ENCODE measurements around the gene KAT8.

Gene KAT8

DNA sequence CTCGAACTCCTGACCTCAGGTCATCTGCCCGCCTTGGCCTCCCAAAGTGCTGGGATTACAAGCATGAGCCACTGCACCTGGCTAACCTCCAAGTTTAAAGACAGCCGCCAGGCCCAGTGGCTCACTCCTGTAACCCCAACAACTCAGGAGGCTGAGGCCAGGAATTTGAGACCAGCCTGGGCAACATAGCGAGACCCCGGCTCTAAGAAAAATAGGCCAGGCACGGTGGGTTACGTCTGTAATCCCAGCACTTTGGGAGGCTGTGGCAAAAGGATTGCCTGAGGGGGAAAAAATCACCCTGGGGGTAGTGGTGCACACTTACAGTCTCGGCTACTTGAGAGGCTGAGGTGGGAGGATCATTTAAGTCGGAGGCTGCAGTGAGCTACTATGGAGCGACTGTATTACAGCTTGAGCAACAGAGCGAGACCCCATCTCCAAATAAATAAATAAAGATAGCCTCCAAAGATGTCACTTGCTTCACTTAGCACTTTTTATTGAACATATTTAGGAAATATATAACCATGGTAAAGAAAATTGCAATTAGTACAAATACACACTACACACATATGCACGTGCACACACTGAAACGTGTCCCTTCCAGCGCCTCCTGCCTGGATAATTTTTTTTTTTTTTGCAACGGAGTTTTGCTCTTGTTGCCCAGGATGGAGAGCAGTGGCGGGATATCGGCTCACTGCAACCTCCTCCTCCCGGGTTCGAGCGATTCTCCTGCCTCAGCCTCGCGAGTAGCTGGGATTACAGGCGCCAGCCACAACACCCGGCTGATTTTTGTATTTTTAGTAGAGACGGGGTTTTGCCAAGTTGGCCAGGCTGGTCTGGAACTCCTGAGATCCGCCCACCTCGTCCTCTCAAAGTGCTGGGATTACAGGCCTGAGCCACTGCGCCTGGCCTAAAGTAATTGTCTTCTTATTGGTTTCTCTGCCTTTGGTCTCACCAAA is 10.7 kb upstream of the KAT8 start:
- H3K27me3 ChIP-seq (ENCODE audit: control insufficient read depth in 5 of 5, insufficient read depth in 4 of 5, low read length in 5 of 5) = no peaks in the 10 kb centered on the region
- no peak overlapping the region for H3K9ac ChIP-seq (ENCODE audit: low read length in 5 of 5)
- no peak overlapping the region for H3K4me3 ChIP-seq (ENCODE audit: low read depth in 1 of 5, low read length in 5 of 5)
- peaks cover 0 to 26% (median 26%) of the 10 kb centered on the region in 5 donors for H3K36me3 ChIP-seq (ENCODE audit: control insufficient read depth in 5 of 5, insufficient read depth in 5 of 5, low read length in 5 of 5)
- H3K4me1 ChIP-seq (ENCODE audit: control insufficient read depth in 5 of 5, insufficient read depth in 5 of 5, low read length in 5 of 5) = peaks cover 2 to 28% (median 21%) of the 10 kb centered on the region in 5 donors
- H3K27ac ChIP-seq (ENCODE audit: low read depth, low read length) = no peak overlapping the region
- no peaks in the 10 kb centered on the region for H3K9me3 ChIP-seq (ENCODE audit: control insufficient read depth in 5 of 5, low read length in 5 of 5)

DNA sequence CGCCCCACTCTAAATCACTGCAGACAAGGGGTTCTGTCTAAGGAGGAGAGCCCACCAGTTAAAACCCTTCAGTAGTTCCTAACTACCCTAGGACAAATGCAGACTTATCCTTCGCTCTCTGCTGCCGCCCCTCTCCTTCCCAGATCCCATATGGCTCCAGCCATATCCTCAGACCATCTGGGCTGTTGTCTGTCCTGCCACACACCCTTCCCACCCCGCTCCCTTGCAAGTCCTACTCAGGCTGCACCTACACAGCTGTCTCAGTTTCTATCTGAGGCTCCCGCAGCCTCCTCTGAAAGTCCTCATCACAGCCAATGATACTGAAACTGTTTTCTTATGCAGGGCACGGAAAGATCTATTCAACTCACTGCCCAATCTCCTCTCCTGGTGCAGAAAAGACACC is 10.0 kb upstream of the KAT8 start:
- Histone ChIP-seq H3K4me3 (ENCODE audit: low read depth in 1 of 5, low read length in 5 of 5) (peak overlapping the region in 1 of 5 donors; percentile 19), H3K27me3 (ENCODE audit: control insufficient read depth in 5 of 5, insufficient read depth in 4 of 5, low read length in 5 of 5) (no peaks in the 10 kb centered on the region), H3K36me3 (ENCODE audit: control insufficient read depth in 5 of 5, insufficient read depth in 5 of 5, low read length in 5 of 5) (peaks cover 0 to 33% (median 32%) of the 10 kb centered on the region in 5 donors), H3K27ac (ENCODE audit: low read depth, low read length) (no peak overlapping the region), H3K9me3 (ENCODE audit: control insufficient read depth in 5 of 5, low read length in 5 of 5) (no peaks in the 10 kb centered on the region), H3K9ac (ENCODE audit: low read length in 5 of 5) (no peak overlapping the region), H3K4me1 (ENCODE audit: control insufficient read depth in 5 of 5, insufficient read depth in 5 of 5, low read length in 5 of 5) (peaks cover 2 to 29% (median 24%) of the 10 kb centered on the region in 5 donors)

DNA sequence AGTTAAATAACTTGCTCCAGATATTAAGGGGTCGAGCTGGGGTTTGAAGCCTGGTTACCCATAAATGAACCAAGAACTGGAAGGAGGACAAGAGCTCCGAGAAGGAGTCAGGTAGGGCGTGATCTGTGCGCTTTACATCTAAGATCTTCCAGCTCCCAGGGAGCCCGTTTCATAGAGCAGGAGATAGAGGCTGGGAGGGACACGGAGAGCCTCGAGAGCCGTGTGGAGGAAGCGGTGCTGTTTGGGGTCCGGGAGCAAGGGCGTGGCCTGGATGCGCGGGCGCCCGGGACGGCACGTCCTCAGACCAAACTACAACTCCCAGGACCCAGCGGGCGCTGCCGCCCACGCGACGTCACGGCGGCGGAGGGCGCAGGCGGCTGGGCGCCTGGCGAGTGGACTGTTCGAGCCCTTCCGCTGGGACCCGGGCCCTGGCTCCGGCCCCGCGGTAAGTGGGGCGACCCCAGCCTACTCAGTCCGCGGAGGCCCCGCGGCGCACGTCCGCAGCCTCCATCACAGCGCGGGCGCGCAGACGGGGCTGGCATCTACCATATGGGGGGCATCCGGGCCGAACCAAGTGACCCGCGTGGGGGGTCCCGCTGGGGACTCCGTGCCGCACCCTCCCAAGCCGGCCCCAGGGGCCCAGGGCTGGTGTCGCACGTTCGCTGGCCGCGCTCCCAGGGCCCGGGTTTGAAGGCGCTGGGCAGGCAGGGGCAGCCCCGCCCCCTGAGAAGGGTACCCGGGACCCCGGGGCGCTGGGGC is 9.2 kb upstream of the KAT8 start, which contains the start of gene BCKDK:
TSS of gene BCKDK (plus strand) at position 352 of the 759 bp plus-strand sequence. CDS start 838 bp downstream, outside the sequence.
- Histone ChIP-seq H3K9ac (ENCODE audit: low read length in 5 of 5) (peak within 1 kb of the TSS in 4 of 5 donors; percentile 91 to 94 (median 93)), H3K36me3 (ENCODE audit: control insufficient read depth in 5 of 5, insufficient read depth in 5 of 5, low read length in 5 of 5) (peaks cover 0 to 39% (median 38%) of the 10 kb centered on the region in 5 donors), H3K27me3 (ENCODE audit: control insufficient read depth in 5 of 5, insufficient read depth in 4 of 5, low read length in 5 of 5) (no peaks in the 10 kb centered on the region), H3K9me3 (ENCODE audit: control insufficient read depth in 5 of 5, low read length in 5 of 5) (no peaks in the 10 kb centered on the region), H3K4me1 (ENCODE audit: control insufficient read depth in 5 of 5, insufficient read depth in 5 of 5, low read length in 5 of 5) (peaks cover 2 to 36% (median 31%) of the 10 kb centered on the region in 5 donors), H3K4me3 (ENCODE audit: low read depth in 1 of 5, low read length in 5 of 5) (peak within 1 kb of the TSS; percentile 19 to 83 (median 77)), H3K27ac (ENCODE audit: low read depth, low read length) (peak within 1 kb of the TSS; percentile 62)

DNA sequence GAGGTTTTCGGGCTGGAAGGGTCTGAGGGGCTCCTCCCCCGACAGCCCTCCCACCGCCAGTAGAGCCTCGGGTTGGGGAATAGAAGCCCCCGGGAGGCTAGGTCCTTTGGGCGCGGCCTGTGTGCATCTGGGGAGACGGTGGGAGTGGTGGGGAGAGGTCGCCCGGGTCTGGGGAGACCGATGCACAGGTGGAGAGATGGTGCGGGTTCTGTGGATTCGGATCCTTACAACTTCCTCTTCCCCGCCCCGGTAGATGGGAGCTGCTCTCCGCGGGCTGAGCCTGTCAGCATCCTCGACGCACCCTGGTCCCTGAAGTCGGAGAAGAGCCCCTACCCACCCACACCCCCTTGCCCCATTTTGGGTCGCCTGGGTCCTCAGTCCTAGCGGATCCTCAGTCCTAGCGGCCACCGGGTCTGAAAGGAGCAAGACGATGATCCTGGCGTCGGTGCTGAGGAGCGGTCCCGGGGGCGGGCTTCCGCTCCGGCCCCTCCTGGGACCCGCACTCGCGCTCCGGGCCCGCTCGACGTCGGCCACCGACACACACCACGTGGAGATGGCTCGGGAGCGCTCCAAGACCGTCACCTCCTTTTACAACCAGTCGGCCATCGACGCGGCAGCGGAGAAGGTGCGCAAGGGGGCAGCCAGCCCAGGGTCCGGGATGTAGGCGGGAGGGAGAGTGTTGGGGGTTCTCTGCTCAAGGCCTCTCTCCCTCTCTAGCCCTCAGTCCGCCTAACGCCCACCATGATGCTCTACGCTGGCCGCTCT is 8.5 kb upstream of the KAT8 start:
- no peaks in the 10 kb centered on the region for H3K27me3 ChIP-seq (ENCODE audit: control insufficient read depth in 5 of 5, insufficient read depth in 4 of 5, low read length in 5 of 5)
- H3K9ac ChIP-seq (ENCODE audit: low read length in 5 of 5) = peak overlapping the region in 4 of 5 donors; percentile 91 to 94 (median 93)
- H3K27ac ChIP-seq (ENCODE audit: low read depth, low read length) = peak overlapping the region; percentile 62
- peak overlapping the region in 4 of 5 donors; percentile 66 to 83 (median 80) for H3K4me3 ChIP-seq (ENCODE audit: low read depth in 1 of 5, low read length in 5 of 5)
- peaks cover 0 to 39% (median 38%) of the 10 kb centered on the region in 5 donors for H3K36me3 ChIP-seq (ENCODE audit: control insufficient read depth in 5 of 5, insufficient read depth in 5 of 5, low read length in 5 of 5)
- peaks cover 6 to 43% (median 38%) of the 10 kb centered on the region in 5 donors for H3K4me1 ChIP-seq (ENCODE audit: control insufficient read depth in 5 of 5, insufficient read depth in 5 of 5, low read length in 5 of 5)
- H3K9me3 ChIP-seq (ENCODE audit: control insufficient read depth in 5 of 5, low read length in 5 of 5) = no peaks in the 10 kb centered on the region

DNA sequence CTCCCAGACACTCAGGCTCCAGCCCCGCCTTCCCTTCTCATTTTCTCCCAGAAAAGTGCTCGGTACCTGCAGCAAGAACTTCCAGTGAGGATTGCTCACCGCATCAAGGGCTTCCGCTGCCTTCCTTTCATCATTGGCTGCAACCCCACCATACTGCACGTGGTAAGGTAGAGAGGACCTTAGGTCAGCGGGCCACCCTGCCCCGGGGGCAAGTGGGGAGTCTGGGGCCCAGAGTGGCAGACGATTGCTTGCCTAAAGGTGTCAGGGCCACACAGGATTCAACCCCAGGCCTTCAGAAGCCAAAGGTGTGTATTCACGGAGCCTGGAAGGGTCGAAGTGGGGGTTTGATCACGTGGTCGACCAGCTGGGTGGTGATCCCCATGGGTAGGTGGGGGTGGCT is 7.8 kb upstream of the KAT8 start:
- H3K9me3 ChIP-seq (ENCODE audit: control insufficient read depth in 5 of 5, low read length in 5 of 5) = no peaks in the 10 kb centered on the region
- H3K27me3 ChIP-seq (ENCODE audit: control insufficient read depth in 5 of 5, insufficient read depth in 4 of 5, low read length in 5 of 5) = no peaks in the 10 kb centered on the region
- peaks cover 0 to 39% (median 38%) of the 10 kb centered on the region in 5 donors for H3K36me3 ChIP-seq (ENCODE audit: control insufficient read depth in 5 of 5, insufficient read depth in 5 of 5, low read length in 5 of 5)
- peaks cover 6 to 43% (median 42%) of the 10 kb centered on the region in 5 donors for H3K4me1 ChIP-seq (ENCODE audit: control insufficient read depth in 5 of 5, insufficient read depth in 5 of 5, low read length in 5 of 5)
- no peak overlapping the region for H3K27ac ChIP-seq (ENCODE audit: low read depth, low read length)
- H3K9ac ChIP-seq (ENCODE audit: low read length in 5 of 5) = no peak overlapping the region
- H3K4me3 ChIP-seq (ENCODE audit: low read depth in 1 of 5, low read length in 5 of 5) = peak overlapping the region in 1 of 5 donors; percentile 82

DNA sequence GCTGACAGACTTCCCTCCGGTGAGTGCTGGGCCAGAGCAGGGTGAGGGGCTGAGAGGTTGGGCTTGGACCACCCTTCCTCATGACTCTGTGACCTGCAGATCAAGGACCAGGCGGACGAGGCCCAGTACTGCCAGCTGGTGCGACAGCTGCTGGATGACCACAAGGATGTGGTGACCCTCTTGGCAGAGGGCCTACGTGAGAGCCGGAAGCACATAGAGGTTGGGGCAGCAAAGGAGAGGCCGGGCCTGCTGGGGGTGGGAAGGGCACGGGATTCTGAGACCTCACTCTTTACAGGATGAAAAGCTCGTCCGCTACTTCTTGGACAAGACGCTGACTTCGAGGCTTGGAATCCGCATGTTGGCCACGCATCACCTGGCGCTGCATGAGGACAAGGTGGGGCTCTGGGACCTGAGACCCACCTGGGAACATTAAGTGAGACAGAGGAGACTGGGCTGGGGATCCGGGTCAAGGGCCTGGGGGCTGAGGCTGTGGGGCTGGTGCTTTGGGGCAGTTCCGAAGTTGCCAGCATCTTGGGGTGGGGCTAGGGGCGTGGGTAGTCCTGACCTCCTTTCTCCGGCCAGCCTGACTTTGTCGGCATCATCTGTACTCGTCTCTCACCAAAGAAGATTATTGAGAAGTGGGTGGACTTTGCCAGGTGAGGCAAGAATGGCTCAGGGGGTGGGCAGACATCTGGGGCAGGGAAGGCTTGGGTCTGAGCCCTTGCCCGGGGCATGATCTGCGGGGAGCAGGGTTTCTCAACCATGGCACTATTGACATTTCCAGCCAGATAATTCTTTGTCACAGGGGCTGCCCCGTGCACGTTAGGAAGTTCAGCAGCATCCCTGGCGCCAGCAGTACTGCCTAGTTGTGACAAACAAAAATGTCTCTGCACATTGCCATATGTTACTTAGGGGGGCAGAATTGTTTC is 7.1 kb upstream of the KAT8 start:
- H3K9ac ChIP-seq (ENCODE audit: low read length in 5 of 5) = no peak overlapping the region
- no peak overlapping the region for H3K27ac ChIP-seq (ENCODE audit: low read depth, low read length)
- H3K4me1 ChIP-seq (ENCODE audit: control insufficient read depth in 5 of 5, insufficient read depth in 5 of 5, low read length in 5 of 5) = peaks cover 6 to 44% (median 43%) of the 10 kb centered on the region in 5 donors
- no peaks in the 10 kb centered on the region for H3K9me3 ChIP-seq (ENCODE audit: control insufficient read depth in 5 of 5, low read length in 5 of 5)
- no peaks in the 10 kb centered on the region for H3K27me3 ChIP-seq (ENCODE audit: control insufficient read depth in 5 of 5, insufficient read depth in 4 of 5, low read length in 5 of 5)
- peaks cover 0 to 39% (median 38%) of the 10 kb centered on the region in 5 donors for H3K36me3 ChIP-seq (ENCODE audit: control insufficient read depth in 5 of 5, insufficient read depth in 5 of 5, low read length in 5 of 5)
- no peak overlapping the region for H3K4me3 ChIP-seq (ENCODE audit: low read depth in 1 of 5, low read length in 5 of 5)

DNA sequence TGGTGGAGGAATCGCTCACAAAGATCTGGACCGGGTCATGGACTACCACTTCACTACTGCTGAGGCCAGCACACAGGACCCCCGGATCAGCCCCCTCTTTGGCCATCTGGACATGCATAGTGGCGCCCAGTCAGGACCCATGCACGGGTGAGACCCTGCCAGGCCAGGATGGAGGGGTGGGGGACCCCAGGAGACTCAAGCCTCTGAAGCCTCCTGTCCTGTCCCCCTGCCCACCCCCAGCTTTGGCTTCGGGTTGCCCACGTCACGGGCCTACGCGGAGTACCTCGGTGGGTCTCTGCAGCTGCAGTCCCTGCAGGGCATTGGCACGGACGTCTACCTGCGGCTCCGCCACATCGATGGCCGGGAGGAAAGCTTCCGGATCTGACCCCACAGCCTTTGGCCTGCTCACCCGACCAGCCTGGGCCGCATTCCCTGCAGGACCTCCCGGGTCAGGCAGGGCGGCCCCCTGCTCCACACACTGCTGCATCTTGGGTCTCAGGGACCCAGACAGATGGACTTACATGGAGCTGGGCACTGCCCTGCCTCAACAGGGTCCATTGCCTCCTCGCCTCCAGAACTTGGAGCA is 5.5 kb upstream of the KAT8 start:
- H3K9ac ChIP-seq (ENCODE audit: low read length in 5 of 5) = peak overlapping the region in 1 of 5 donors; percentile 6
- peak overlapping the region; percentile 65 for H3K27ac ChIP-seq (ENCODE audit: low read depth, low read length)
- peaks cover 0 to 39% (median 38%) of the 10 kb centered on the region in 5 donors for H3K36me3 ChIP-seq (ENCODE audit: control insufficient read depth in 5 of 5, insufficient read depth in 5 of 5, low read length in 5 of 5)
- H3K4me3 ChIP-seq (ENCODE audit: low read depth in 1 of 5, low read length in 5 of 5) = no peak overlapping the region
- H3K4me1 ChIP-seq (ENCODE audit: control insufficient read depth in 5 of 5, insufficient read depth in 5 of 5, low read length in 5 of 5) = peaks cover 6 to 48% (median 36%) of the 10 kb centered on the region in 5 donors
- no peaks in the 10 kb centered on the region for H3K9me3 ChIP-seq (ENCODE audit: control insufficient read depth in 5 of 5, low read length in 5 of 5)
- no peaks in the 10 kb centered on the region for H3K27me3 ChIP-seq (ENCODE audit: control insufficient read depth in 5 of 5, insufficient read depth in 4 of 5, low read length in 5 of 5)

DNA sequence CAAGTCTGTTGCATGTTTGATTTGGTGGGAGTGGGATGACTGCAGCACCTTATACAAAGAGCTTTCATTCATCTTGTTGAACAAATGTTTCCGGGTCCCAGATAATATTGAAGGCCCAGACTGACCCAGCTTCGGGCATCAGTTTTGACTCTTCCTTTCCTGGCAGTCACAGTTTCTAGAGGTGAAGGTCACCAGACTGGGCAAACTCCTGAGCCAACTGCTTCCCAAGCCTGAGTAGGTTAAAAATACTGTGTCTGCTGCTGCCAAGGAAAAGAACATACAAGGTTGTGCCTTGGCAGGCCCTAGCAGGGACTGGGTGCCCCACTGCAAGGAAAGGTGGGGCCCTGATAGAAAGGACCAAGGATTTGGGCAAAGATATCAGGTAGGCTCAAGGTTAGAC is 4.8 kb upstream of the KAT8 start:
- Histone ChIP-seq H3K27ac (ENCODE audit: low read depth, low read length) (peak overlapping the region; percentile 65), H3K4me3 (ENCODE audit: low read depth in 1 of 5, low read length in 5 of 5) (no peak overlapping the region), H3K9me3 (ENCODE audit: control insufficient read depth in 5 of 5, low read length in 5 of 5) (no peaks in the 10 kb centered on the region), H3K9ac (ENCODE audit: low read length in 5 of 5) (peak overlapping the region in 1 of 5 donors; percentile 6), H3K27me3 (ENCODE audit: control insufficient read depth in 5 of 5, insufficient read depth in 4 of 5, low read length in 5 of 5) (no peaks in the 10 kb centered on the region), H3K36me3 (ENCODE audit: control insufficient read depth in 5 of 5, insufficient read depth in 5 of 5, low read length in 5 of 5) (peaks cover 0 to 39% (median 38%) of the 10 kb centered on the region in 5 donors), H3K4me1 (ENCODE audit: control insufficient read depth in 5 of 5, insufficient read depth in 5 of 5, low read length in 5 of 5) (peaks cover 5 to 49% (median 36%) of the 10 kb centered on the region in 5 donors)
